Measurements from ENCODE around the gene KCNMB2. TPM values are rescaled to one million over a fixed set of nuclear protein-coding genes. Genes with fewer than 3 reads are reported as not detected.

Gene KCNMB2
- total RNA-seq, 1 donor from 2014 or later: not detected

- Mint-ChIP-seq H3K27me3 (ENCODE audit: unreplicated experiment) (peaks cover 20% of the 10 kb centered on the region), H3K4me3 (ENCODE audit: unreplicated experiment) (no peak overlapping the region), H3K27ac (ENCODE audit: unreplicated experiment) (no peak overlapping the region), H3K4me1 (ENCODE audit: unreplicated experiment) (no peaks in the 10 kb centered on the region), H3K36me3 (ENCODE audit: unreplicated experiment) (no peaks in the 10 kb centered on the region), H3K9me3 (ENCODE audit: unreplicated experiment) (no peaks in the 10 kb centered on the region)
- DNase-seq (ENCODE audit: extremely low spot score, unreplicated experiment): no peak
- TF ChIP-seq CTCF (IDR thresholded peaks at IDR 0.05): no peak
These were observed 140.9 kb downstream of the KCNMB2 start for GRCh38 chr3:178676942-178677790.

- H3K27ac Mint-ChIP-seq (ENCODE audit: unreplicated experiment): no peak overlapping the region
- no peaks in the 10 kb centered on the region for H3K4me1 Mint-ChIP-seq (ENCODE audit: unreplicated experiment)
- DNase-seq (ENCODE audit: extremely low spot score, unreplicated experiment): no peak
- H3K9me3 Mint-ChIP-seq (ENCODE audit: unreplicated experiment): no peaks in the 10 kb centered on the region
- no peak for TF ChIP-seq CTCF (IDR thresholded peaks at IDR 0.05)
- H3K27me3 Mint-ChIP-seq (ENCODE audit: unreplicated experiment): peaks cover 20% of the 10 kb centered on the region
- no peaks in the 10 kb centered on the region for H3K36me3 Mint-ChIP-seq (ENCODE audit: unreplicated experiment)
- H3K4me3 Mint-ChIP-seq (ENCODE audit: unreplicated experiment): no peak overlapping the region
These were observed 141.7 kb downstream of the KCNMB2 start for GRCh38 chr3:178677961-178678360.

GRCh38 chr3:178680037-178680436 is 143.8 kb downstream of the KCNMB2 start:
- DNase-seq (ENCODE audit: extremely low spot score, unreplicated experiment): no peak
- TF ChIP-seq CTCF (IDR thresholded peaks at IDR 0.05): no peak
- H3K9me3 Mint-ChIP-seq (ENCODE audit: unreplicated experiment): no peaks in the 10 kb centered on the region
- no peaks in the 10 kb centered on the region for H3K36me3 Mint-ChIP-seq (ENCODE audit: unreplicated experiment)
- no peak overlapping the region for H3K27ac Mint-ChIP-seq (ENCODE audit: unreplicated experiment)
- no peaks in the 10 kb centered on the region for H3K4me1 Mint-ChIP-seq (ENCODE audit: unreplicated experiment)
- peaks cover 20% of the 10 kb centered on the region for H3K27me3 Mint-ChIP-seq (ENCODE audit: unreplicated experiment)
- H3K4me3 Mint-ChIP-seq (ENCODE audit: unreplicated experiment): no peak overlapping the region

- H3K4me1 Mint-ChIP-seq (ENCODE audit: unreplicated experiment): no peaks in the 10 kb centered on the region
These were observed 144.3 kb downstream of the KCNMB2 start for GRCh38 chr3:178680489-178680888.

More at GRCh38 chr3:178680489-178680888, 144.3 kb downstream of the KCNMB2 start:
- H3K27ac Mint-ChIP-seq (ENCODE audit: unreplicated experiment): no peak overlapping the region
- no peaks in the 10 kb centered on the region for H3K9me3 Mint-ChIP-seq (ENCODE audit: unreplicated experiment)
- no peaks in the 10 kb centered on the region for H3K36me3 Mint-ChIP-seq (ENCODE audit: unreplicated experiment)
- TF ChIP-seq CTCF (IDR thresholded peaks at IDR 0.05): no peak
- H3K27me3 Mint-ChIP-seq (ENCODE audit: unreplicated experiment): peaks cover 20% of the 10 kb centered on the region
- no peak overlapping the region for H3K4me3 Mint-ChIP-seq (ENCODE audit: unreplicated experiment)
- no peak for DNase-seq (ENCODE audit: extremely low spot score, unreplicated experiment)

Measured in osteocyte (in vitro differentiated cells).